Heart right ventricle (tissue), 16 donors: ENCODE results near the gene SH3RF3. TPM values are rescaled to one million over a fixed set of nuclear protein-coding genes. Genes with fewer than 3 reads are reported as not detected.
A peak's percentile ranks its signal among the peaks of the same experiment; 100 is the strongest.

Experiments used
- ATAC-seq, 8 donors: fragments of 200-7000 bp; cut with Tn5 transposase; one replicate each; pipeline ENCODE4 v1.9.1; 2020; ENCODE audit warnings: mild to moderate bottlenecking in 8 of 8, moderate library complexity in 8 of 8, moderate number of reproducible peaks in 1 of 8
- DNase-seq, 2 donors: peaks; one replicate each; pipeline ENCODE4 v3.0.0-alpha.2; 2020
- H3K27ac ChIP-seq, 10 donors: fragments of 200-600 bp; sonication (generic) in 2 of 10; one replicate each; pipeline versions ENCODE4 v1.5.0 to v1.8.0; 2020 to 2022; ENCODE audit warnings: mild to moderate bottlenecking in 3 of 10
- H3K27me3 ChIP-seq, 7 donors: fragments of 200-600 bp; one replicate each; pipeline ENCODE4 v1.8.0; 2021 to 2022; ENCODE audit warnings: mild to moderate bottlenecking in 2 of 7
- H3K36me3 ChIP-seq, 9 donors: fragments of 200-600 bp; sonication (generic) in 1 of 9; one replicate each; pipeline versions ENCODE4 v1.5.0 to v1.8.0; 2020 to 2022; ENCODE audit warnings: mild to moderate bottlenecking in 2 of 9
- H3K4me1 ChIP-seq, 9 donors: fragments of 200-600 bp; sonication (generic) in 1 of 9; one replicate each; pipeline versions ENCODE4 v1.5.0 to v1.8.0; 2020 to 2022; ENCODE audit warnings: mild to moderate bottlenecking in 4 of 9
- H3K4me3 ChIP-seq, 10 donors: fragments of 200-600 bp; sonication (generic) in 2 of 10; one replicate each; pipeline versions ENCODE4 v1.5.0 to v1.8.0; 2020 to 2022; ENCODE audit warnings: mild to moderate bottlenecking in 7 of 10, moderate library complexity in 2 of 10
- H3K9me3 ChIP-seq, 11 donors: fragments of 200-600 bp in 10 of 11; sonication (generic) in 2 of 11; one replicate each; pipeline versions ENCODE4 v1.5.0 to v1.8.0; 2013 to 2022; ENCODE audit warnings: mild to moderate bottlenecking in 2 of 11, control low read depth in 1 of 11, moderate library complexity in 1 of 11
- WGBS, 2 donors: extraction: QIAGEN DNeasy Blood & Tissue Kit; methylation state at CpG; one replicate each; pipeline ENCODE4 v1.1.7; 2013; ENCODE audit warnings: inconsistent platforms in 1 of 2; 5-methylcytosine and 5-hydroxymethylcytosine counted together
- intact Hi-C, 10 donors: fragments of 100-400 bp; cut with DNase I; formaldehyde crosslinking; loops; one replicate each; pipeline versions ENCODE4 v1.11.1 to v1.14.2; 2022
- polyA plus RNA-seq, 2 donors: library from polyadenylated mRNA; stranded (reverse); fragments of 200-250 nt; gene quantifications; one replicate each; pipeline ENCODE4 v1.2.3, GENCODE V29; 2013
- total RNA-seq, 10 donors: library from RNA; stranded (reverse); fragmentation: NEBNext Ultra II Directional in 3 of 10; extraction: Animal tissue kit (Norgen Biotek cat#: 25700) in 3 of 10; gene quantifications; one replicate each; pipeline versions ENCODE4 v1.2.1 to v1.2.4, GENCODE V29; 2021 to 2023
- TF ChIP-seq, protein P1 (sequence below), 9 donors: fragments of 200-600 bp; sonication (generic) in 2 of 9; IDR thresholded peaks; one replicate each; pipeline versions ENCODE4 v1.5.0 to v1.8.0; 2021 to 2022; ENCODE audit warnings: antibody characterized with exemption in 9 of 9, mild to moderate bottlenecking in 5 of 9, moderate library complexity in 1 of 9
- donor health status: Arrhythmogenic right ventricular cardiomyopathy.
- donor health status: ischemic (EF 13 %, LVEDD 7.1; RV severe dilation, severe dysfunction).
- donor health status: healthy with polysubstance abuse.
- donor health status: DM: no; HTN: yes; CAD: no.
- donor health status: DM: no; HTN: no; CAD: no.
- donor health status: ischemic (EF 25% LVEDD 6.9; RV normal size, moderate dysfunction).
- donor health status: ischemic (EF 25% LVEDD 5.7; RV mildly dilated, moderate dysfunction).
- donor health status: healthy.
- donor health status: DM: yes; HTN: yes; CAD: no.
- donor health status: Ischemic cardiomyopathy.
- donor health status: ischemic (EF 35%, LVEDD 5.7; RV mildly dilated, moderate dysfunction).
- donor health status: nonischemic (EF 11% LVEDD 7.7; RV severe dilation, severe dysfunction).
- donor health status: DM: yes; HTN: yes; CAD: no.
- donor health status: PGD.
- donor health status: ischemic (EF 29% LVEDD 5.4; RV normal size, mild dysfunction).
- donor health status: nonischemic (EF 23%, LVEDD 6.1; RV moderate dilation, normal function).

SH3RF3 gene
- total and polyA plus RNA-seq, 12 donors, result 5.0 to 11.5 (median 8.6) TPM

DNA sequence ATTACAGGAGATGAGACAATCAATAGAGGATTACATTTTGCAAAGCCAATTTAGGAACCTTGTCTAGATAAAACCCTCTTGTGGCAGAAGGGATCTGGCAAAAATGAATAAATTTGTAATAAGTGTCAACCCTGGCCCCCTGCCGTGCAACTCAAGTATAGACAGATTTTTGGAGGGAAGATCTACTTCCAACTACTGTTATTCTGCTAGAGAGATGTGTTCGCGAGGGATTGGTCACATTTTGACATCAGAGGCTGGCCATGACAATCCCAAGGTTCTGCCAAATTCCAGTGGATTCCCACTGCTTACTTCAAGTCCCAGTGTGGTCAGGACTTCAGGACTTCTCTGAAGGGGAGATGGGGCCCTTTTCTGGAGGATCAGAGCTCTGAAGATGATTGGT lies 192.6 kb downstream of the SH3RF3 start:
- Histone ChIP-seq H3K27me3 (no peaks in the 10 kb centered on the region), H3K4me1 (peaks cover 12 to 94% (median 72%) of the 10 kb centered on the region in 9 donors), H3K27ac (peak overlapping the region; percentile 59 to 86 (median 74)), H3K9me3 (no peaks in the 10 kb centered on the region), H3K36me3 (no peaks in the 10 kb centered on the region), H3K4me3 (no peak overlapping the region)
- 69 to 77% methylated on average over 3 of the region's 3 CpGs for whole genome bisulfite sequencing, 2 donors
- DNase-seq (no peak), ATAC-seq (no peak)
- intact Hi-C loops, result loop anchor here in 2 of 10 donors (5.0 to 10.0 kb wide), 4 partner anchors 47 to 147 kb away; no protein-coding TSS in a partner anchor
- TF ChIP-seq, protein P1, sequence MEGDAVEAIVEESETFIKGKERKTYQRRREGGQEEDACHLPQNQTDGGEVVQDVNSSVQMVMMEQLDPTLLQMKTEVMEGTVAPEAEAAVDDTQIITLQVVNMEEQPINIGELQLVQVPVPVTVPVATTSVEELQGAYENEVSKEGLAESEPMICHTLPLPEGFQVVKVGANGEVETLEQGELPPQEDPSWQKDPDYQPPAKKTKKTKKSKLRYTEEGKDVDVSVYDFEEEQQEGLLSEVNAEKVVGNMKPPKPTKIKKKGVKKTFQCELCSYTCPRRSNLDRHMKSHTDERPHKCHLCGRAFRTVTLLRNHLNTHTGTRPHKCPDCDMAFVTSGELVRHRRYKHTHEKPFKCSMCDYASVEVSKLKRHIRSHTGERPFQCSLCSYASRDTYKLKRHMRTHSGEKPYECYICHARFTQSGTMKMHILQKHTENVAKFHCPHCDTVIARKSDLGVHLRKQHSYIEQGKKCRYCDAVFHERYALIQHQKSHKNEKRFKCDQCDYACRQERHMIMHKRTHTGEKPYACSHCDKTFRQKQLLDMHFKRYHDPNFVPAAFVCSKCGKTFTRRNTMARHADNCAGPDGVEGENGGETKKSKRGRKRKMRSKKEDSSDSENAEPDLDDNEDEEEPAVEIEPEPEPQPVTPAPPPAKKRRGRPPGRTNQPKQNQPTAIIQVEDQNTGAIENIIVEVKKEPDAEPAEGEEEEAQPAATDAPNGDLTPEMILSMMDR (IDR thresholded peaks at IDR 0.05), result peak in 1 of 9 donors; percentile 5

DNA sequence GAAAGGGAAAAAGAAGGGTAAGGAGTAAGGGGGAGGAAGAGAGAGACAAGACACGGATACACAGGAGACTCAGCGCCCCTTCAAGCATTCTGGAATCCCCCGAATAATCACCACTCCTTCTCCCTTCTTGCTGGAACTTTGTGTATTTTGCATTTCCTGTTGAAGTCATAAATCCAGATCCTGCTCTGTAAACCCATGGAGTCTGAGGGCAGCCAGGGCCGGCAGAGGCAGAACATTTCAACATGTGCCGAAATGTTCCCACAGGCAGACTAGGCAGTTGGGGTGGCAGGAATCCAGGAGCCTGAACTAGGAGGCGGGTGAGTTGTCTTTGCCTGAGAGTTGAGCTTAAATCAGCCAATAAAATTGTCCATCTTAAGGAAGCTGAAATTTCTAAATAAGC lies 193.1 kb downstream of the SH3RF3 start:
- Histone ChIP-seq H3K9me3 (no peaks in the 10 kb centered on the region), H3K27ac (peak overlapping the region; percentile 59 to 86 (median 74)), H3K36me3 (no peaks in the 10 kb centered on the region), H3K4me1 (peaks cover 12 to 93% (median 75%) of the 10 kb centered on the region in 9 donors), H3K27me3 (no peaks in the 10 kb centered on the region), H3K4me3 (no peak overlapping the region)
- WGBS, 2 donors, result 26 to 37% methylated on average over 6 of the region's 6 CpGs
- peak; percentile 80 to 87 for DNase-seq
- intact Hi-C loops, result loop anchor here in 2 of 10 donors (5.0 to 10.0 kb wide), 4 partner anchors 47 to 147 kb away; no protein-coding TSS in a partner anchor
- TF ChIP-seq, protein P1 (IDR thresholded peaks at IDR 0.05), result no peak
- peak; percentile 68 to 83 (median 72) for ATAC-seq

DNA sequence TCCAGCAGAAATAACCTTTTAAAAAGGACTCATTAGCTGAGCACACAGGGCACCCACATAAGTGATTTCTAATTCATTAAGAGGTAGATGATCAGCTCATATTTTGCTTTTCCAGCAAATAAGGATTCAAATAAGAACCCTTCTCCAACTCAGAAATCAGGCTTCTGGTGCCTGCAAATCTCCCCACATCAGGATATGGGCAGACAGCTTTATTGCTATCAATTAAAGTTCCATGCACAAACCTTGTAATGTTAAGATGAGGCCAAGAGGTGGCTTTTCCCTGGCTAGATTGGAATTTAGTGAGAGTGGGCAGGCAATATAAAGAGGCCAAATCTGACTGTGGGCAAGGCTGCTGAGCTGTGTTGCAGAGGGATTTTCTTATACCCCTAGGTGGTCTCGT lies 193.6 kb downstream of the SH3RF3 start:
- 81 to 86% methylated on average over 1 of the region's 1 CpG for WGBS, 2 donors
- H3K4me1 ChIP-seq, result peaks cover 12 to 88% (median 70%) of the 10 kb centered on the region in 9 donors
- TF ChIP-seq, protein P1 (IDR thresholded peaks at IDR 0.05), result no peak
- no peak for DNase-seq
- ATAC-seq, result no peak
- no peak overlapping the region for H3K4me3 ChIP-seq
- intact Hi-C loops, result loop anchor here in 2 of 10 donors (5.0 to 10.0 kb wide), 4 partner anchors 48 to 148 kb away; no protein-coding TSS in a partner anchor
- H3K27ac ChIP-seq, result peak overlapping the region in 9 of 10 donors; percentile 57 to 86 (median 74)
- H3K9me3 ChIP-seq, result no peaks in the 10 kb centered on the region
- H3K27me3 ChIP-seq, result no peaks in the 10 kb centered on the region
- no peaks in the 10 kb centered on the region for H3K36me3 ChIP-seq

DNA sequence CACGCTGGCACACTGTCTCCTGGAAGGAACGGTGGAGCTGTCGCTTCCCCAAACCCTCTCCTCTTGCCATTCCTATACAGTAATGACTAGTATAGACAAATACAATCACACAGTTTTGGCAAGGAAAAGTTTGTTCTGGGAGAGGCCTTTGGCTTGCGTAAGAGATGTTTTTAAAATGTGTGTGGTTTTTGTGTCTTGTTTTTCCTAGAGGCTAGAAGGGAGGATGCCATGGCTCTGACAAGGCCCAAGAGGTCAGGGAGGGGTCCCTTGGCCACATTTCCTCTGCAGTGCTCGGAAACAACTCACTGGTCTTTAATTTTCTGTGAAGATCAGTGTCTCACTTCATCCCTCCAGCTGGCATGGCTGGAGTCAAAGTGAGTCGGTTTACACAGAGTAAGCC lies 195.9 kb downstream of the SH3RF3 start:
- 57 to 63% methylated on average over 6 of the region's 6 CpGs for WGBS, 2 donors
- DNase-seq (peak; percentile 38 to 55), ATAC-seq (peak; percentile 35 to 80 (median 68))
- TF ChIP-seq, protein P1 (IDR thresholded peaks at IDR 0.05), result no peak
- Histone ChIP-seq H3K36me3 (no peaks in the 10 kb centered on the region), H3K27ac (peak overlapping the region in 8 of 10 donors; percentile 30 to 71 (median 49)), H3K27me3 (no peaks in the 10 kb centered on the region), H3K9me3 (no peaks in the 10 kb centered on the region), H3K4me3 (no peak overlapping the region), H3K4me1 (peaks cover 9 to 67% (median 49%) of the 10 kb centered on the region in 9 donors)
- intact Hi-C loops, result loop anchor here in 2 of 10 donors (5.0 to 10.0 kb wide), 4 partner anchors 50 to 150 kb away; no protein-coding TSS in a partner anchor
